Endothelial cell (in vitro differentiated cells): ENCODE results near the gene FARS2. TPM values are rescaled to one million over a fixed set of nuclear protein-coding genes. Genes with fewer than 3 reads are reported as not detected.

Experiments used
- DNase-seq: peaks from one replicate; pipeline ENCODE4 v3.0.0; 2021; ENCODE audit warnings: low spot score
- H3K27ac Mint-ChIP-seq: one replicate; pipeline ENCODE4 v1.8.0; 2021; ENCODE audit warnings: mixed read lengths, inconsistent platforms; ENCODE audit not compliant: unreplicated experiment
- H3K27me3 Mint-ChIP-seq: one replicate; pipeline ENCODE4 v1.8.0; 2021; ENCODE audit warnings: mild to moderate bottlenecking, moderate library complexity, mixed read lengths, inconsistent platforms; ENCODE audit not compliant: unreplicated experiment
- H3K36me3 Mint-ChIP-seq: one replicate; pipeline ENCODE4 v1.8.0; 2021; ENCODE audit warnings: mild to moderate bottlenecking, low read depth, mixed read lengths, inconsistent platforms; ENCODE audit not compliant: unreplicated experiment
- H3K4me1 Mint-ChIP-seq: one replicate; pipeline ENCODE4 v1.8.0; 2021; ENCODE audit warnings: mild to moderate bottlenecking, mixed read lengths, inconsistent platforms; ENCODE audit not compliant: unreplicated experiment
- H3K4me3 Mint-ChIP-seq: one replicate; pipeline ENCODE4 v1.8.0; 2021; ENCODE audit warnings: mild to moderate bottlenecking, mixed read lengths, inconsistent platforms; ENCODE audit not compliant: unreplicated experiment
- H3K9me3 Mint-ChIP-seq: one replicate; pipeline ENCODE4 v1.8.0; 2021; ENCODE audit warnings: mixed read lengths, inconsistent platforms; ENCODE audit not compliant: unreplicated experiment
- CTCF ChIP-seq: fragments of 200-600 bp; sonication (generic); IDR thresholded peaks from one replicate; pipeline ENCODE4 v1.5.0; 2021; ENCODE audit warnings: antibody characterized with exemption; ENCODE audit not compliant: unreplicated experiment
- total RNA-seq: library from RNA; stranded (reverse); fragmentation: NEBNext Ultra II Directional; extraction: Animal tissue kit (Norgen Biotek cat#: 25700); gene quantifications from one replicate; pipeline ENCODE4 v1.2.1, GENCODE V29; 2021; ENCODE audit not compliant: unreplicated experiment

The FARS2 gene
- total RNA-seq, 1 donor from 2014 or later = 17.8 TPM

DNA sequence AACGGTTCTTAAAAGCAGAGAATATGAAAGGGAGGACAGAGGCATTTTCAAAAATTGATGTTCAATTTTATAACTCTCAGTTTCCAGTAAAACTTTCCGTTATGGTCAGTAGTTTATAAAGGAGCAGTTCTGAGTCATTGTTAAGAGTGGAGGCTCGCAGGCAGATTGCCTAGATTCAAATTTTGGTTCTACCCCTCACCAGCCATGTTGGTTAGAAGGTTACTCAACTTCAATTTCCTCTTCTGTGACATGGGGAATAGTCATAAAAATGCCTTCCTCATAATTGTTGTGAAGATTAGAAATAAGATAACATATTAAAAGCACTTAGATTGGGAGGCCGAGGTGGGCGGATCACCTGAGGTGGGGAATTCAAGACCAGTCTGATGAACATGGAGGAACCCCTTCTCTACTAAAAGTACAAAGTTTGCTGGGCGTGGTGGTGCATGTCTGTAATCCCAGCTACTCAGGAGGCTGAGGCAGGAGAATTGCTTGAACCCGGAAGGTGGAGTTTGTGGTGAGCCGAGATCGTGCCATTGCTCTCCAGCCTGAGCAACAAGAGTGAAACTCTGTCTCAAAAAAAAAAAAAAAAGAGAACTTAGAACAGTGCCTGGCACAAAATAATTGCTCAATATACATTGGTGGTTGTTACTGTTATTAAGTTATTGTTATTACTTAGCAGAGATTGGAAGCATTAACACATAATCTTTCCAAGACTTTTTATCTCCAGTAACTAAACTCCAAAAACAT is 396.5 kb downstream of the FARS2 start:
- Mint-ChIP-seq H3K4me1 (no peaks in the 10 kb centered on the region), H3K27ac (no peak overlapping the region), H3K9me3 (no peaks in the 10 kb centered on the region), H3K27me3 (peaks cover 4% of the 10 kb centered on the region), H3K4me3 (no peak overlapping the region), H3K36me3 (peaks cover 6% of the 10 kb centered on the region)
- TF ChIP-seq CTCF = no peak
- DNase-seq = no peak

DNA sequence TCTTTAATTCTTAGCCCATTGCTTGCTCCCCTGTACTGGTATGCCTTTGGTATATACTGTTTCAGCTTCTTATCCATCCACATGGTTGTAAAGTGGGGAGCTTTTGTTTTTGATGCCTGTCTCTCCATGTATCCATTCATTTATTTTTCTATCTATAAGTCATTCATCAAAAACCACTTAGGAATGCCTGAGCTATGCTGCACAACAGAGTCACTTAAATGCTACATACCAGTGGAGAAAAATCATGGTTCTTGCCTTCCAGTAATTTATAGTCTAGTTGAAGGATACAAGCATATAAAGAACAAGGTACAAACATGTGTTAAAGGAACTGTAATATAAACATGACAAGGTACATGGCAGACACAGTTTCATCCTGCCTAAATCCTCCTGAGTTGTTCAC is 398.2 kb downstream of the FARS2 start:
- DNase-seq = no peak
- Mint-ChIP-seq H3K9me3 (no peaks in the 10 kb centered on the region), H3K27me3 (peaks cover 4% of the 10 kb centered on the region), H3K27ac (no peak overlapping the region), H3K4me3 (no peak overlapping the region), H3K36me3 (peaks cover 6% of the 10 kb centered on the region), H3K4me1 (no peaks in the 10 kb centered on the region)
- no peak for TF ChIP-seq CTCF

DNA sequence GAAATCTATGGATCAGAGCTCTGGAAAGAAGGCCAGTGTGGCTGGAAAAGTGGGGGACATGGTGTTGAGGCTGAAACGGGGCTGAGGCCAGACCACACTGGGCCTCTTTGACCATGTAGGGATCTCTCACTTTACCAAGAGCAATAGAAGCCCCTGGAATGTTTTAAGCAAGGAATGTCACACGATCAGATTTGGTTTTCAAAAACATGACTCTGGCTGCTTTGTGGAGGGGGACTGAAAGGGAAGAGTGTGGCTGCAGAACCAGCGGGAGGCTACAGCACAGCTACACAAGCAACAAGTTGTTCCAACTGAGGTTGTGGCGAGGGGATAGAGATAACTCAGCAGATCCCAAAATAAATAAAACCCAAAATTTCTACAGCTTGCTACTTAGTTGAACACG is 399.5 kb downstream of the FARS2 start:
- H3K4me3 Mint-ChIP-seq = no peak overlapping the region
- H3K9me3 Mint-ChIP-seq = no peaks in the 10 kb centered on the region
- peaks cover 10% of the 10 kb centered on the region for H3K4me1 Mint-ChIP-seq
- H3K27ac Mint-ChIP-seq = no peak overlapping the region
- DNase-seq = no peak
- TF ChIP-seq CTCF = no peak
- peaks cover 2% of the 10 kb centered on the region for H3K27me3 Mint-ChIP-seq
- H3K36me3 Mint-ChIP-seq = no peaks in the 10 kb centered on the region

- no peak for DNase-seq
- peaks cover 4% of the 10 kb centered on the region for H3K36me3 Mint-ChIP-seq
- no peak overlapping the region for H3K4me3 Mint-ChIP-seq
- H3K27ac Mint-ChIP-seq = no peak overlapping the region
- no peaks in the 10 kb centered on the region for H3K27me3 Mint-ChIP-seq
- TF ChIP-seq CTCF = no peak
- peaks cover 11% of the 10 kb centered on the region for H3K4me1 Mint-ChIP-seq
- no peaks in the 10 kb centered on the region for H3K9me3 Mint-ChIP-seq
Observed at GRCh38 chr6:5662797-5663196, 401.5 kb downstream of the FARS2 start.

GRCh38 chr6:5663259-5663658 is 401.9 kb downstream of the FARS2 start:
- H3K27ac Mint-ChIP-seq = no peak overlapping the region
- no peak for DNase-seq
- peaks cover 11% of the 10 kb centered on the region for H3K4me1 Mint-ChIP-seq
- no peaks in the 10 kb centered on the region for H3K9me3 Mint-ChIP-seq
- H3K27me3 Mint-ChIP-seq = no peaks in the 10 kb centered on the region
- no peak for TF ChIP-seq CTCF
- peaks cover 4% of the 10 kb centered on the region for H3K36me3 Mint-ChIP-seq
- no peak overlapping the region for H3K4me3 Mint-ChIP-seq
